ENCODE results near the gene VAPA. TPM values are rescaled to one million over a fixed set of nuclear protein-coding genes. Genes with fewer than 3 reads are reported as not detected.

VAPA gene
- total RNA-seq, 4 donors from 2014 or later = 208 to 233 (median 221) TPM

- H3K4me3 ChIP-seq = no peak overlapping the region
- H3K36me3 ChIP-seq = no peaks in the 10 kb centered on the region
- TF ChIP-seq CTCF (IDR thresholded peaks at IDR 0.05) (no peak), EP300 (IDR thresholded peaks at IDR 0.05) (no peak), POLR2A (IDR thresholded peaks at IDR 0.05) (no peak)
- no peak for DNase-seq (ENCODE audit: low spot score in 2 of 2)
- H3K9me3 ChIP-seq = peaks cover 0 to 9% (median 4%) of the 10 kb centered on the region in 4 donors
- H3K4me1 ChIP-seq = peaks cover 0 to 11% (median 4%) of the 10 kb centered on the region in 4 donors
- H3K27me3 ChIP-seq = no peaks in the 10 kb centered on the region
- WGBS, 2 donors = 79 to 85% methylated on average over 3 of the region's 3 CpGs
- no peak overlapping the region for H3K27ac ChIP-seq
Observed at GRCh38 chr18:10002280-10002679, 88.5 kb downstream of the VAPA start.

DNA sequence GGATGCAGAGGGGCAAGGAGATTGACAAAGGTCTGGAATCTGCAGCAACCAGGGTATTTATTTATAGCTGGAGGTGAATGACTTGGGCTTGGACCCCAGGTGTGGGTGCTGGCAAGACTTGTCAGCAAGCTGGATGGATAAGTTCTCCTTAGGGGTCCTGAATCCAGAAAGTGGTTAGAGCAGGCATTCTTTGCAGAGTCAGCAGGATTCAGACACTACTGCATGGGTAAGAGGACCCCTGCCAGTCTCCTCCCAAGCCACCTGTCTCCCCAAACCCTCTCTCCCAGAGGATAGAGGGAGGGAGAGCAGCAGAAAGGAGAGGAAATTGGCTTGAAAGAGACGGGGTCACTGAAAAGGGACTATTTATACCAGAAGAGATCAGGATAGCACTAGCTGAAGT, 89.5 kb downstream of the VAPA start:
- H3K27me3 ChIP-seq = no peaks in the 10 kb centered on the region
- H3K27ac ChIP-seq = no peak overlapping the region
- H3K36me3 ChIP-seq = no peaks in the 10 kb centered on the region
- DNase-seq (ENCODE audit: low spot score in 2 of 2) = no peak
- no peak overlapping the region for H3K4me3 ChIP-seq
- TF ChIP-seq CTCF (IDR thresholded peaks at IDR 0.05) (no peak), POLR2A (IDR thresholded peaks at IDR 0.05) (no peak), EP300 (IDR thresholded peaks at IDR 0.05) (no peak)
- peaks cover 0 to 9% (median 2%) of the 10 kb centered on the region in 4 donors for H3K9me3 ChIP-seq
- 74 to 88% methylated on average over 1 of the region's 1 CpG for WGBS, 2 donors
- H3K4me1 ChIP-seq = peaks cover 0 to 11% (median 4%) of the 10 kb centered on the region in 4 donors

GRCh38 chr18:10003866-10004265, 90.0 kb downstream of the VAPA start:
- no peaks in the 10 kb centered on the region for H3K27me3 ChIP-seq
- H3K27ac ChIP-seq = no peak overlapping the region
- peaks cover 0 to 4% (median 0%) of the 10 kb centered on the region in 4 donors for H3K9me3 ChIP-seq
- DNase-seq (ENCODE audit: low spot score in 2 of 2) = no peak
- TF ChIP-seq CTCF (IDR thresholded peaks at IDR 0.05) = no peak
- no peak for TF ChIP-seq POLR2A (IDR thresholded peaks at IDR 0.05)
- no peak for TF ChIP-seq EP300 (IDR thresholded peaks at IDR 0.05)
- 90 to 96% methylated on average over 7 of the region's 7 CpGs for WGBS, 2 donors
- no peaks in the 10 kb centered on the region for H3K36me3 ChIP-seq
- H3K4me3 ChIP-seq = no peak overlapping the region
- peaks cover 0 to 11% (median 4%) of the 10 kb centered on the region in 4 donors for H3K4me1 ChIP-seq

DNA sequence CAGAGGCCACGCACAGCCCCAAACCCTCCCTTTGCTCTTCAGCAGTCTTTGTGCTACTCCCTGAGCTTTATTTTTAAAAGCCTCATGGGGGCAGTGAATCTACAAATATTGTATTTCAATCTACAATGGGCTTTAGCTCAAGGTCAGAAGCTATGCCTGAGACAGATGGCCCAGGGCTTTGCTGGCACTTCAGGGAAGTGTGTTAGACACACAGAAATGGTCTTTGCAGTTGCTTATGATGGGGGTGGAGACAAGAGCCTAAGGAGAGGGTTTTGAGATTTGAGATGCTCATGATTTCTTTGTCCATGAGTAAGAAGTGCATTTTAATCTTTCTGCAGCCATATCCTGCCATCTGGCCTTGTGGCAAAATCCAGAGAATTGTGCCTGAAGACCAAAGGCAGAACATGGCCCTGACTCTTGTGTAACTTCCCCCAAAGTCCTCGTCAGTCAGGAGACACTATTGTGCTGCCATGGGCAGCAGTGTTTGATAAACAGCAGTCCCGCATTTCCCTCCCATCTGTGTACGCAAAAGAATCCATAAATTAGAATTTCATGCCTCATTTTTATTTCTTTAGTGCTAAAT, 92.6 kb downstream of the VAPA start:
- no peak for DNase-seq (ENCODE audit: low spot score in 2 of 2)
- no peaks in the 10 kb centered on the region for H3K36me3 ChIP-seq
- peaks cover 0 to 35% (median 16%) of the 10 kb centered on the region in 4 donors for H3K4me1 ChIP-seq
- H3K9me3 ChIP-seq = no peaks in the 10 kb centered on the region
- no peaks in the 10 kb centered on the region for H3K27me3 ChIP-seq
- H3K27ac ChIP-seq = peak overlapping the region in 2 of 4 donors; percentile 36 to 91
- H3K4me3 ChIP-seq = no peak overlapping the region
- 66 to 67% methylated on average over 4 of the region's 4 CpGs for WGBS, 2 donors
- TF ChIP-seq EP300 (IDR thresholded peaks at IDR 0.05) (peak in 1 of 2 donors; percentile 27), POLR2A (IDR thresholded peaks at IDR 0.05) (no peak), CTCF (IDR thresholded peaks at IDR 0.05) (peak; percentile 4 to 39 (median 24))

DNA sequence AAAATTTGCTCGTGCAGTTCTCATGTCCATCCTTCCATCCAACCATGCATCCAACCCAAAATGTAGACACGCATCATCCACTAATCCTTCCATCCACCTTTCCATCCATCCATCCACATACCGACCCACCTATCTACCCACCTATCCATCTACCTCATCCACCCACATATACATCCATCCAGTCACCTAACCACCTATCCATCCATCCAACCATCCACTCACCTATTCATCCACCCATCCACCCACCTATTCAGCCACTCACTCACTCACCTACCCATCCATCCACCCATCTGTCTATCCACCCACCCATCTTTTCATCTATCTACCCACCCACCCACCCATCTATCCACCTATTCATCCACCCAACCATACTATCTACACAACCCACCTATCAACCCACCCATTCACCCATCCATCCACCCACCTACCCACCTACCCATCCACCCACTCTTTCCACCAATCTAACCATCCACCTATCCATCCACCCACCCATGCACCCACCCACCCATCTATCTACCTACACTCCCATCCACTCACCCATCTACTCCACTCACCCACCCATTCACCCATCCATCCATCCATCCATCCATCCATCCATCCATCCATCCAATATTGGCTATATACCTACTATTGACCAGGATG, 94.3 kb downstream of the VAPA start:
- peaks cover 0 to 44% (median 20%) of the 10 kb centered on the region in 4 donors for H3K4me1 ChIP-seq
- no peaks in the 10 kb centered on the region for H3K27me3 ChIP-seq
- TF ChIP-seq POLR2A (IDR thresholded peaks at IDR 0.05) (no peak), CTCF (IDR thresholded peaks at IDR 0.05) (no peak), EP300 (IDR thresholded peaks at IDR 0.05) (no peak)
- no peak for DNase-seq (ENCODE audit: low spot score in 2 of 2)
- H3K9me3 ChIP-seq = no peaks in the 10 kb centered on the region
- H3K4me3 ChIP-seq = no peak overlapping the region
- 96 to 98% methylated on average over 3 of the region's 3 CpGs for WGBS, 2 donors
- H3K27ac ChIP-seq = peak overlapping the region in 2 of 4 donors; percentile 91 to 92
- H3K36me3 ChIP-seq = no peaks in the 10 kb centered on the region
